Activated T-cell treated with anti-CD3 and anti-CD28 coated beads for 1 hour (primary cell): ENCODE results near the gene NMB.
"Not testable (repeated sequence)": the region's sequence is repeated elsewhere in the genome, so short reads cannot be mapped to it uniquely, and the experiment has no call there.

Source experiments
- DNase-seq: peaks from one replicate; pipeline ENCODE4 v3.0.0-alpha.2; 2020; ENCODE audit warnings: low read depth

NMB gene

DNA sequence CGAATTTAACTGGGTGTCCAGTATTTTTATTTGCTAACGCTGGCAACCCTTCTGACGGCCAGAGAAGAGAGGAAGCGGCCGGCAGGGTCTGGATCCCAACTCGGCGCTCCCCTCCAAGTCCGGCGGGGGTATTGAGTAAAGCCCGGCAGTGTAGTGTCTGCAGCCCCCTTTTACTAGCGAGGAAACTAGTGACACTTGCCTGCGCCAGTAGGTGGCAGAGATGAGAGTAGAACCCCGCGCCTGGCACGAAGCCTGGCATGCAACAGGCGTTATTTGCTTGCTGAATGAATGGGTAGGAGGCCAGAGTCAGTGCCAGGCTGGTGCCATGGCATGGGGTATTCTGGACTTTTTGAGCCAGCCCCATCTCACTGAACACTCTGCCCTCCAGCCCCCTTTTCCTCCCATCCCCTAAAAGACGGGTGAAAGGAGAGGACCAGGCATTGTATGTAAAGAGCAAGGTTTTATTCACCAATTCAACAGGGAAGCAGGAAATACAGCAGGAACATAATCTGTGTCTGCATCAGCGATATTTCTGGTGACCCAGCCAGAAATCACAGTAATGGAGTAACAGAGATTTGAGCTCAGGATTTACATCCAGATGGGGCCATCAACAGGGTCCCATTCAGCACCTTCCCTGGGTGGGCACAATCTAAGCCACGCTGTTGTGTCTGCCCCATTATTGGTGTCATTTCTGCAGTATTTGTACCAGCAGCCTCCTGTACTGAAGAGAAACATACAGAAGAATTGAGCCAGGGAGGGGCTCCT is 3.1 kb downstream of the NMB start:
- DNase-seq: peak; percentile 64

DNA sequence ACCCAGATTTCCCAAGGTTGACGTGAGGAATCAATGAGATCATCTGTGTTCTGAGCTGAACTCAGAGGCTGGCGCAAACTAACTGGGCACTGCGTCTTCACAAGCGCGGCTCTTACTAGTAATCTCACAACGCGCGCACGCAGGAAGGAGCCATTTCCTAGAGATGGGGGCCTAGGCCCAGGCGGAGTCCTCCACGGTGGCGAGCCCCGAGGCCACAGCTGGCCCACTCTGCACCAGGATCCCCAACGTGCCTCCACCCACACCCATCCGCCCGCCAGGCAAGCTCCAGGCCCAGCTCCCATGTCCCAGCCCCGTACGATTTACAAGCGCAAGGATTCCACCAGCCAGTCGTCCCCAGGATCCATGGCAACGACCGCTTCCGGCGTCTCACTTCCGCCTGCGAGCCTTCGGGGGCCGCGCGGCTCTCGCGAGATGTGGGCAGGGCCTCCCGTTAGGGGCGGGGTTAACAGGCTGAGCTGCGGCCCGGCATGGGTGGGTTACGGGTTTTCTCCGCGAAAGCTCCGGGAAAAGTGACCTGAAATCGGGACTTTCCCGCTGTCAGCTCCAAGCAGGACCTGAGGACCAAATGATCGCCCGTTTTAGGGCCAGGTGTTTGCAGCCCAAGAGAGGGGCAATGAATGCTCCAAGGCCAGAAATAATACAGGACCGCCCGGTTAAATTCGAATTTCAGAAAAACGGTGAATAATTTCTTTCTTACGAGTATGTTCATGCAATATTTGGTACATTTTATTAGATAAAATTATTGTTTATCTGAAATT is 3.9 kb downstream of the NMB start, which contains the start of gene WDR73:
Gene WDR73 (minus strand): TSS at position 374 of the 779 bp plus-strand sequence. CDS start 9 bp downstream, at position 365.
- DNase-seq: peak; percentile 97

DNA sequence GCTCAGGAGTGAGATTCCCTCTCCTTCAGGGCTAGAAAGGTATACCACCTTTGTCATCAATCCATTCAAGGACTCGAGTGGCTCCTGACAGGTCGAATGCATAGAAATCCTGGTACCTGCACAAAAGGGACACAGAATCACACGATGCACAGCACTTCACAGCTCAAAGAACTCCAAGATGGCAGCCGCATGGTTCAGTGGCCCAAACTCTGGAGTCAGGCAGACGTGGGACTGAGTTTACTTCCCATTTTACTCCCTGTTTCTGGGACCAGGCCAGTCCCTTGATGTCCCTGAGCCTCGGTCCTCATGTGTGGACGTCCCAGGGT is 4.5 kb downstream of the NMB start:
- no peak for DNase-seq

DNA sequence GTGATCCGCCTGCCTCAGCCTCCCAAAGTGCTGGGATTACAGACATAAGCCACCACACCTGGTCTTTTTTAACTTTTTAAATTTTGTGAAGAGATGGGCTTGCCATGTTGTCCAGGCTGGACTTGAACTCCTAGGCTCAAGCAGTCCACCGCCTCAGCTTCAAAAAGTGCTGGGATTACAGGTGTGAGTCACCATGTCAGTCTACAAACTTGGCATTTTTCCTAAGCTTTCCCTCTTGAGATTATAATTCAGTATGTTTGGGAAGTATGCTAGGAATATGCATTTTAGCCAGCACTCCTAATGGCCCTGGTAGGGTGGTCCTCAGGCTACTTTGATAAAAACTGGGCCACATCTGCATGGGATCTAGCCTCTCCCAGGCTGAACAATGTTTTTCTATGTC is 8.3 kb downstream of the NMB start:
- no peak for DNase-seq

DNA sequence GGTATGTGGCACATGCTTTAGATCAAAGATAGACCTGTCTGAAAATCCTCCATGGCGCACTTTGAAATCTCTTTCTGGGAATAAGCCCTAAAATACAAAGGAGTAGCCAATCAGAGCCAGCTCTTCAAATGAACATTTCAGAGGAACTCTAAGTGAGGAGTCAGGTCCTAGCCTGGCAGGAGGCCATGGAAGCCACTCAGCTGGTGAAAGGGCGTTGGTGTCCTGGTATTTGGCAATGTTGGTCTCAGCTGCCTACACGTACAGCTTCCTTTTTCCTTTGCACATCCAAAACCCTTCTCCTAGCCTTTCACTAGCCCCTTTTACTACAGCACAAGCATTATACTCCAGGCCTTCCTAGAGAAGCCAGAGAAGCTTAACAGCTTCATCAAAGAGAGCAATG is 9.5 kb downstream of the NMB start:
- no peak for DNase-seq

DNA sequence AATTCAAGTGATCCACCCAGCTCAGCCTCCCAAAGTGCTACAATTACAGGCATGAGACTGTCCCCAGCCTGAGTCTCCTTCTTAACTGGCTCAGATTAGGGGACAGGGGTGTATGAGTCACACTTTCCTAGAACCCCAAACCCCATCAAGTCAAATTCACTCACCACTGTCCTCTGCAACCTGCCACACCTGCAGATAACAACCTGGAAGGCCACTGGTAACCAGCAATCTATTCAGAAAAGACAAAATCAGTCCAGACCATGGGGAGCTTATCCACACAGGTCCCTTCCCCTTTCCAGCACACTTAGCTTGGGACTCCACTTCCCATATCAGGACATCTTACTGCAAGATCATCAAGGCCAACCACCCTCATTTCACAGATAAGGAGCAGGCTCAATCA is 10.3 kb downstream of the NMB start:
- DNase-seq: no peak

DNA sequence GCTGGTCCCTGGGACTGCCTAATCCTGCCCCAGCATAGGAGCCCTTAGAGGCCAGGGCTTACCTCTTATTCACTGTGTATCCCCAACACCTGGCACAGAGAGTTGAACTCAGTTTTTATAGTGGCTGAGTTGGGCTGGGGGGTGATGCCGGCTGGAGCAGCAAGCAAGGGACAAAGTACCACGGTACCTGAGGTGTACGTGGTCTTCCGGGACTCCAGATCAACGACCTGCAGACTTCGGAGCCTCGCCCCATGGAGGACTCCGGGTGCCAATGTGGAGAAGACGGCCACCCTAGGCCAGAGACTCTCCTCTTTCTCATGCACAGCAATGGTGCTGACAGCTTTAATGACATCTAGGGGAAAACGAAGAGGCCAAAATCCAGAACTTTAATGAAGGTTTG is 12.0 kb downstream of the NMB start:
- no peak for DNase-seq

DNA sequence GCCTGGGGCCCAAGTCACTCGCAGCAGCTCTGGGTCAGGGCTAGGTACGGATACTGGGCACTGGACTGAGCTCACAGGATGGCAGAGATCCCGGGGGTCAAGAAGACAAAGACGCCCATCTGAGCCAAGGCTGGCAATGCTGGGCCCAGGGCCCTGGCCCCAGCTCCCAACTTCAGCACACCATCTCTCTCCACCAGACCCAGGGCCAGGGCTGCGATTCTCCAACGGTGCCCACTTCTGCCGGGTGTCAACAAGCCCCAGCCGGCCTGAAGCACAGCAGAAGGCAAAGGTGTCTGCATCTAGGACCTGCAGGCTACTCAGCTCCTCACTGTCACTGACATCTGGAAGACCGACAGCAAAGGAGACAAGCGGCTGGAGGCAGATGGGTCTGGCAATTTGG is 12.5 kb downstream of the NMB start:
- DNase-seq: no peak

DNA sequence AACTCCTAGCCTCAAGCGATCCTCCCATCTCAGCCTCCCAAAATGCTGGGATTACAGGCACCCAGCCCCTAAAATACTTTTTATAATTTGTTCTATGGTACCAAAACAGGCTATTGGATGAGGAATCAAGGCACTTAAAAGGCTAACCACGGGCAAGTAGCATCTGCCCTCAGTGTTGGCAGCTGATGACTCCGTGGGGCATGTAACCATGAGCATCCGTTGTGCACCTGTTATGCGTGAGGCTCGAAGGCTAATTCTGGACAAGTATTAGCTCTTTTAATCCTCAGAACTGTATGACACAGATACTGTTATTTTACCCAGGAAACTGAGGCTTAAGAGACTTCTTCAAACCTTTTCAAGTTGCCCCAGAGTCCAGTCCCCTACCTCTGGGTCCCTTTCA is 14.2 kb downstream of the NMB start:
- DNase-seq: no peak

DNA sequence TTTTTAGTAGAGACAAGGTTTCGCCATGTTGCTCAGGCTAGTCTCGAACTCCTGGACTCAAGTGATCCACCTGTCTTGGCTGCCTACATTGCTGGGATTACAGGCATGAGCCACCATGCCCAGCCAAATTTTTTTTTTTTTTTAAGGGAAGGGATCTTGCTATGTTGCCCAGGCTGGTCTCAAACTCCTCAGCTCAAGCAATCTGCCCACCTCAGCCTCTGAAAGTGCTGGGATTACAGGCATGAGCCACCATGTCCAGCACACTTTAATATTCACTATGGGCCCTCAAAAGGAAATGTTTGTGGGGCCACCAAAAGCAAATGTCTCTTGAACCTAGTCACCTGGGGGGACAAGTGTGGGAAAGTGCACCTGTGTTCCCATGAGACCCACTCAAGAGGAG is 15.4 kb downstream of the NMB start:
- not testable (repeated sequence) for DNase-seq

DNA sequence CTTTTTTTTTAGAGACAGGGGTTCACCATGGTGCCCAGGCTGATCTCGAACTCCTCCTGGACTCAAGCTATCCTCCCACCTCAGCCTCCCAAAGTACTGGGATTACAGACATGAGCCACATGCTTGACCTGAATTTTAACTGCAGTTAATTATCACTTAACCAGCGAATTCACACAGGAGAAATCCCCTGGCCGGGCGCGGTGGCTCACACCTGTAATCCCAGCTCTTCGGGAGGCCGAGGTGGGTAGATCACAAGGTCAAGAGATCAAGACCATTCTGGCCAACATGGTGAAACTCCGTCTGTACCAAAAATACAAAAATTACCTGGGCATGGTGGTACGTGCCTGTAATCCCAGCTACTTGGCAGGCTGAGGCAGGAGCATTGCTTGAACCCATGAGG is 16.1 kb downstream of the NMB start:
- DNase-seq: not testable (repeated sequence)

DNA sequence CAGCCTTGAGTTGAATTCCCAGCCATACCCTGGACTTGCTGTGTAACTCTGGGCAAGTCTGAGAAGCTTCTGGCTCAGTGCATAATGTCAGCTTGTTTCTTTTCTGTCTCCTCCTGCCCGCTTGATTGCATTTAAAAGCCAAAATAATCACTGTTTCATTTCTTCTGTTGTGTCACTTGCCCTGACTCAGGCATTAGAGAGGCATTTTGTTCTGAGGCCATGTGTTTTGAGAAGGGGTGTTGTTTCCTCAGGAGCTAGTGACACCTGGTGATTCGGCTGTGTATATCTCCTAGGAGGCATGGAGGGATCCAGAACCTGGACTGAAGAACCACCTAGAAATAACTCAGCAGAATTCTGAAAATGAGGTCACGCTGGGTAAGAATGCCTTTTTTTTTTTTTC is 19.9 kb downstream of the NMB start:
- DNase-seq: no peak

DNA sequence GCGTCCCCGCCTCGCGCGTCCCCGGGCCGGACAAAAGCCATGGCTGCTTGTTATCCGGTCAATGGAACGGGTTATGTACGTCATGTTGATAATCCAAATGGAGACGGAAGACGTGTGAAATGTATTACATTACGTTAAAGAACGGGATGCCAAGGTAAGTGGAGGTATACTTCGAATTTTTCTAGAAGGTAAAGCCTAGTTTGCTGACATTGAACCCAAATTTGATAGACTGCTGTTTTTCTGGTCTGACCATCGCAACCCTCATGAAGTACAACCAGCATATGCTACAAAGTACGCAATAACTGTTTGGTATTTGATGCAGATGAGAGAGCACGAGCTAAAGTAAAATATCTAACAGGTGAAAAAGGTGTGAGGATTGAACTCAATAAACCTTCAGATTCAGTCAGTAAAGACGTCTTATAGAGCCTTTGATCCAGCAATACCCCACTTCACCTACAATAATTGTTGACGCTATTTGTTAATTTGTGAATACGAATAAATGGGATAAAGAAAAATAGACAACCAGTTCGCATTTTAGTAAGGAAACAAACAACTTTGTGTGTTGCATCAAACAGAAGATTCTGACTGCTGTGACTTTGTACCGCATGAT is 23.7 kb downstream of the NMB start:
- DNase-seq: no peak

DNA sequence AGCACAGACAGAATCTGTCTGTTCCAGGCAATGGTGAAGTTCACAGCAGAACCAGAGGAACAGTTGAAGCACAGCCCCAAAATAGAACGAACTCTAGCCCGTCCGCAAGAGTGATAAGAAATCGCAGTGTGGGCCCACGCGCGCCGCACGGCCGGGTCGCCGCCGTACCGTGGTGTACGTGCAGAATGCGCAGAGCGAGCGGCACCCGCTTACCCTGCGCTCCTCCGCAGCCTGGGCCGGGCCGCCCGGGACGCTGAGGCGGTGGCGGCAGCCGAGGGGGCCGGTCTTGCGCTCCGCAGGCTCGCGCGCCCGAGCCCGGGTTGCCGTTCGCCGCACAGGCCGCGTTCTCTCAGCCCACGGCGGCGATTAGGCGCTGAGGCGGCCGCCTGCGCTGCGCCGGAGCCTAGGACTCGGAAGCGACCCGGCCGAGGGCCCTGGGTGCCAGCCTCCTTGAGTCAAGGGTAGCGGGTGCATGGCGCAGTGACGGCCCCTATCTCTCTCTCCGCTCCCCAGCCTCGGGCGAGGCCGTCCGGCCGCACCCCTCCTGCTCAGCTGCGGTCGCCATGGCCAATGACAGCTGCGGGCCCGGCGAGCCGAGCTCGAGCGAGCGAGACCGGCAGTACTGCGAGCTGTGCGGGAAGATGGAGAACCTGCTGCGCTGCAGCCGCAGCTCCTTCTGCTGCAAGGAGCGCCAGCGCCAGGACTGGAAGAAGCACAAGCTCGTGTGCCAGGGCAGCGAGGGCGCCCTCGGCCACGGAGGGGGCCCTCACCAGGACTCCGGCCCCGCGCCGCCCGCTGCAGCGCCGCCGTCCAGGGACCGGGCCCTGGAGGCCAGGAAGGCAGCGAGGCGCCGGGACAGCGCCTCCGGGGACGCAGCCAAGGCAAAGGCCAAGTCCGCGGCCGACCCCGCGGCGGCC is 24.4 kb downstream of the NMB start:
- DNase-seq: peak; percentile 45

DNA sequence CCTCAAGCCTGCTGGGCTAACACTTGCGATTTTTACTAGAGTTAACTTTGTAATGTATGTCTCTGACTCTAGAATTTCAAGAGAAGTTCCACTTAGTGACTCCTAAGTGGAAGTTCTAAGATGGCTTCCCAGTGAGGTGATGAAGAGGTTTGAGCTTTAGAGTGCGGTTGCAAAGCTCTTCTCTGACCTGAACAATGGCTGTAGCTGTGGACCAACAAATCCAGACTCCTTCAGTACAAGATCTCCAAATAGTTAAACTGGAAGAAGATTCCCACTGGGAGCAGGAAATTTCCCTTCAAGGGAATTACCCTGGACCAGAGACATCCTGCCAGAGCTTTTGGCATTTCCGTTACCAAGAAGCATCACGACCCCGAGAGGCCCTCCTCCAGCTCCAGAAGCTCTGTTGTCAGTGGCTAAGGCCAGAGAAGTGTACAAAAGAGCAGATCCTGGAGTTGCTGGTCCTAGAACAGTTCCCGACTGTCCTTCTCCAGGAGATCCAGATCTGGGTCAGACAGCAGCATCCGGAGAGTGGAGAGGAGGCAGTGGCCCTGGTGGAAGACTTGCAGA is 26.2 kb downstream of the NMB start:
- DNase-seq: no peak

DNA sequence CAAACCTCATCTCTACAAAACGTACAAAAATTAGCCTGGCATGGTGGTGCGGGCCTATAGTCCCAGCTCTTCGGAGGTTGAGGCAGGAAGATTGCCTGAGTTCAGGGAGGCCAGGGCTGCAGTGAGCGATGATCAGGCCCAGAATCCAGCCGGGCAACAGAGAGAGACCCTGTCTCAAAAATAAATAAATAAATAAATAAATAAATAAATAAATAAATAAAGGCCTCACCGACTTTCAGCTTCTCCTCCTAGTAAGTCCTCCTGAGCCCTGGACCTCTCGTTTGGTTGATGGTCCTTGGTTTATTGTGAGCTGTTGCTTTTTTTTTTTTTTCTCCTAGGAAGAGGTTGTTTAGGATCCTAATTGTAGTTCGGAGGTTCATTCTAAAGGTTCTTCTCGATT is 29.0 kb downstream of the NMB start:
- no peak for DNase-seq

DNA sequence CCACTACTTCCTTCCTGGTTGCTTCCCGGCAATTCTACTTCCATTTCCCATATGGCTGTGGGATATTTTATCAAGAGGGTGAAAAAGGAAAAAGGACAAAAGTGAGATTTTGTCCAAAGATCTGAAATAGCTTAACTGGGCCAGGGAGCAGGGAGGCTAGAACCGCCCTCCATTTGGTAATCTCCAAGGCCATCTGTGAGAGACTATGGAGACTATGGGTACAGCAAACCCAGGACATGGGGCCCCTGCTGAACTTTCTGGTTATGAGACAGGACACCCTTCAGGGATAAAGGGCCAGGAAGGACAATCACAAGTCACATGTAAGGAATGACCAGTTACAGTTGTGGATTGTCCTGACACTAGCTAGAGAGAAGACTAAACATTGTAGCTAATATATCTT is 32.9 kb downstream of the NMB start:
- DNase-seq: no peak

DNA sequence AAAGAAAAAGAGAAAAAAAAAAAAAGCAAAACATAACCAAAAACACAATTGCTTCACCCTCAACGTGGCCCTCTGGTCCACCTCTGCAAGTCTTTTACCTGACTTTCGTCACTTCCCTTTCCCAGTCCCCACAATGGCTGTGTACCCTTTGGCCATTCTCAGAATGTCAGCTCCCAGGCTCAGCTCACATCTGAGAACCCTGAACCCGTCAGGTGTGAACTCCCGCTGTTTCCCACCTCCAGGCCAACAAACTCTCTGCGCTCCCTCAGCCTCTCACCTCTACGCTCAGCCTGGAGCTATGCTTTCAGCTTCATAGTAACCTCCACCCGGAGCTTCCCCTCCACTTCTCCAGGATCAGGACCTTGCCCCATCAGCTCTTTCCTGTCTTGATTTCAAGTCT is 33.6 kb downstream of the NMB start:
- DNase-seq: no peak

DNA sequence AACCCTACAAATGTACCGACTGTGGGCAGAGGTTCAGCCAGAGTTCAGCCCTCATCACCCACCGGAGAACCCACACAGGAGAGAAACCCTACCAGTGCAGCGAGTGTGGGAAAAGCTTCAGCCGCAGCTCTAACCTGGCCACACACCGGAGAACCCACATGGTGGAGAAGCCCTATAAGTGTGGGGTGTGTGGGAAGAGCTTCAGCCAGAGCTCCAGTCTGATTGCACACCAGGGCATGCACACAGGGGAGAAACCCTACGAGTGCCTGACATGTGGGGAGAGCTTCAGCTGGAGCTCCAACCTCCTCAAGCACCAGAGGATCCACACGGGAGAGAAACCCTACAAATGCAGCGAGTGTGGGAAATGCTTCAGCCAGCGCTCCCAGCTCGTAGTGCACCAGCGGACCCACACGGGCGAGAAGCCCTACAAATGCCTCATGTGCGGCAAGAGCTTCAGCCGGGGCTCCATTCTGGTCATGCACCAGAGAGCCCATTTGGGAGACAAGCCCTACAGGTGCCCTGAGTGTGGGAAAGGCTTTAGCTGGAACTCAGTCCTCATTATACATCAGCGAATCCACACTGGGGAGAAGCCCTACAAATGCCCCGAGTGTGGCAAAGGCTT is 36.5 kb downstream of the NMB start:
- DNase-seq: no peak

DNA sequence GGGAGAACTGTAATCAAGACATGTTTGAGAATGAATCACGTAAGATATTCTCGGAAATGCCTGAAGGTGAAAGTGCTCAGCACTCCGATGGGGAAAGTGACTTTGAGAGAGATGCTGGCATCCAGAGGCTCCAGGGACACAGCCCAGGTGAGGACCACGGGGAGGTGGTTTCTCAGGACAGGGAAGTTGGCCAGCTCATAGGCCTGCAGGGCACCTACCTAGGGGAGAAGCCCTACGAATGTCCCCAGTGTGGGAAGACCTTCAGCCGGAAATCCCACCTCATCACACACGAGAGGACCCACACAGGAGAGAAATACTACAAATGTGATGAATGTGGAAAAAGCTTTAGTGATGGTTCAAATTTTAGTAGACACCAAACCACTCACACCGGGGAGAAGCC is 37.4 kb downstream of the NMB start:
- DNase-seq: no peak

DNA sequence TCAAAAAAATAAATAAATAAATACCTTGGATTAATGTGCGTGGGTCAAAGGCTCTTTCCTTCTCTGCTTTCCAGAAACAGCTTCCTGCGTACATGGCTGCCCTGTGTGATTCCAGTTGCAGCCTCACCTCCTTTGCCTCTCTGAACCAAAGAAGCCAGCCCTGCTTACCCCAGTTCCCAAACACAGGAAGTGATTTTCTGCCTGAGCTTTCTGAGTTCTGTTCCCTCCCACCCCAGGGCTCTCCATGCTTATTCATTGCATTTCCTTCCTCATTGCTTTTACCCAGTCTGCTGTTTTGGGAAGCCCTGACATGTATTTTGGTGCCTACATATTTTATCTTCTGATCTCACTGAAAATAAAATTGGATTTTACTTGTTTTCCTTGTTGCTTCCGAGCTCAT is 41.8 kb downstream of the NMB start:
- DNase-seq: no peak
